OCI-LY1 (cell line): ENCODE results near the gene PLPP1.

ENCODE experiments used
- H2AFZ ChIP-seq: fragments of 200-600 bp; sonication (generic), shearing (Covaris generic); 2 replicates; pipeline ENCODE4 v1.6.0; 2014; ENCODE audit warnings: antibody characterized with exemption, mild to moderate bottlenecking, low read length
- H3F3A ChIP-seq: fragments of 200-600 bp; sonication (generic), shearing (Covaris generic); 2 replicates; pipeline ENCODE4 v1.6.0; 2014; ENCODE audit warnings: mild to moderate bottlenecking, antibody characterized with exemption, low read length, moderate library complexity; ENCODE audit not compliant: insufficient read depth
- H3K27ac ChIP-seq: fragments of 200-600 bp; sonication (generic); 2 replicates; pipeline ENCODE4 v1.5.1; 2014; ENCODE audit warnings: low read length, mixed run types, mild to moderate bottlenecking, low read depth; ENCODE audit not compliant: poor library complexity, severe bottlenecking
- H3K27me3 ChIP-seq: fragments of 200-600 bp; sonication (generic); 2 replicates; pipeline ENCODE4 v1.6.0; 2014; ENCODE audit warnings: antibody characterized with exemption, mild to moderate bottlenecking, low read length, moderate library complexity; ENCODE audit not compliant: insufficient read depth
- H3K36me3 ChIP-seq: fragments of 200-600 bp; sonication (generic); 2 replicates; pipeline ENCODE4 v1.6.1; 2014; ENCODE audit warnings: mild to moderate bottlenecking, antibody characterized with exemption, low read length, moderate library complexity, mixed read lengths; ENCODE audit not compliant: insufficient read depth
- H3K4me1 ChIP-seq: fragments of 200-600 bp; sonication (generic); 2 replicates; pipeline ENCODE4 v1.5.1; 2014; ENCODE audit warnings: mild to moderate bottlenecking, low read length, moderate library complexity; ENCODE audit not compliant: insufficient read depth, severe bottlenecking
- H3K4me2 ChIP-seq: fragments of 200-600 bp; sonication (generic), shearing (Covaris generic); 2 replicates; pipeline ENCODE4 v1.6.1; 2014; ENCODE audit warnings: low read length
- H3K4me3 ChIP-seq: fragments of 200-600 bp; sonication (generic); 2 replicates; pipeline ENCODE4 v1.5.1; 2014; ENCODE audit warnings: low read length, low read depth, mild to moderate bottlenecking, mixed read lengths; ENCODE audit not compliant: poor library complexity, severe bottlenecking
- H3K79me2 ChIP-seq: fragments of 200-600 bp; shearing (Covaris generic); 2 replicates; pipeline ENCODE4 v1.6.1; 2016; ENCODE audit warnings: mixed run types, low read length, mixed read lengths; ENCODE audit not compliant: insufficient read depth
- H3K9ac ChIP-seq: fragments of 200-600 bp; sonication (generic), shearing (Covaris generic); 2 replicates; pipeline ENCODE4 v1.6.1; 2014; ENCODE audit warnings: mild to moderate bottlenecking, low read length, mixed read lengths
- H3K9me2 ChIP-seq: fragments of 200-600 bp; sonication (generic), shearing (Covaris generic); 2 replicates; pipeline ENCODE4 v1.6.1; 2014; ENCODE audit warnings: low read depth, mild to moderate bottlenecking, low read length, mixed read lengths
- H3K9me3 ChIP-seq: fragments of 200-600 bp; shearing (Covaris generic); 2 replicates; pipeline ENCODE4 v1.6.1; 2014; ENCODE audit warnings: low read length, mixed read lengths
- H4K20me1 ChIP-seq: fragments of 200-600 bp; sonication (generic), shearing (Covaris generic); 2 replicates; pipeline ENCODE4 v1.6.0; 2016; ENCODE audit warnings: mild to moderate bottlenecking, low read length; ENCODE audit not compliant: insufficient read depth
- EZH2 ChIP-seq: fragments of 200-600 bp; sonication (generic), shearing (Covaris generic); IDR thresholded peaks from 2 replicates; pipeline ENCODE4 v1.8.0; 2017; ENCODE audit warnings: borderline replicate concordance, mixed run types, mild to moderate bottlenecking, antibody characterized with exemption, low read length, moderate library complexity, mixed read lengths
- TF ChIP-seq, protein P1 (sequence below): fragments of 200-600 bp; sonication (generic), shearing (Covaris generic); IDR thresholded peaks from 2 replicates; pipeline ENCODE4 v1.5.1; 2017; ENCODE audit warnings: mild to moderate bottlenecking, antibody characterized with exemption, low read length, moderate library complexity, mixed read lengths

Gene PLPP1

DNA sequence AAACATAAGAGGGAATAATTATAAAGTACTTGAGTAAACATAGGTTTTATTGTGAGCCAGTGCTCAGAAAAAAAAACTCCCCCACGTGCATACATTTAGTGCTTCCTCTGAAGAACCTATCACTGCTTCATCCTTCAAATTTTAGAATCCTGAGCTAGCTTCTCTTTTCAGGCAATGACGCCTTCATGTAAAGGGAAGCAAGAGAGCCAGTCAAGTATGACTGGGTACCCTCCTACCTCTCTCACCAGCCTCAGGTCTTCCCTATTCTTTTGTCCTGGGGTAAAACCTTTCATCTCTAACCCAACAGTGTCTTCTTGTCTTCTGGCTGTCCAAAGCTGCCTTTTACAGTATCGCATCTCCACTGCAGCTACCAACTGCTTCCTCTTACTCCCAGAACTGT, 32.0 kb downstream of the PLPP1 start:
- Histone ChIP-seq H3K9me3 (no peaks in the 10 kb centered on the region), H3K4me1 (no peaks in the 10 kb centered on the region), H4K20me1 (no peaks in the 10 kb centered on the region), H3K9me2 (no peaks in the 10 kb centered on the region), H2AFZ (no peak overlapping the region), H3K9ac (no peak overlapping the region), H3K4me3 (no peak overlapping the region), H3F3A (no peaks in the 10 kb centered on the region), H3K36me3 (no peaks in the 10 kb centered on the region), H3K27me3 (no peaks in the 10 kb centered on the region), H3K4me2 (no peak overlapping the region), H3K79me2 (no peaks in the 10 kb centered on the region), H3K27ac (no peak overlapping the region)
- TF ChIP-seq, protein P1, sequence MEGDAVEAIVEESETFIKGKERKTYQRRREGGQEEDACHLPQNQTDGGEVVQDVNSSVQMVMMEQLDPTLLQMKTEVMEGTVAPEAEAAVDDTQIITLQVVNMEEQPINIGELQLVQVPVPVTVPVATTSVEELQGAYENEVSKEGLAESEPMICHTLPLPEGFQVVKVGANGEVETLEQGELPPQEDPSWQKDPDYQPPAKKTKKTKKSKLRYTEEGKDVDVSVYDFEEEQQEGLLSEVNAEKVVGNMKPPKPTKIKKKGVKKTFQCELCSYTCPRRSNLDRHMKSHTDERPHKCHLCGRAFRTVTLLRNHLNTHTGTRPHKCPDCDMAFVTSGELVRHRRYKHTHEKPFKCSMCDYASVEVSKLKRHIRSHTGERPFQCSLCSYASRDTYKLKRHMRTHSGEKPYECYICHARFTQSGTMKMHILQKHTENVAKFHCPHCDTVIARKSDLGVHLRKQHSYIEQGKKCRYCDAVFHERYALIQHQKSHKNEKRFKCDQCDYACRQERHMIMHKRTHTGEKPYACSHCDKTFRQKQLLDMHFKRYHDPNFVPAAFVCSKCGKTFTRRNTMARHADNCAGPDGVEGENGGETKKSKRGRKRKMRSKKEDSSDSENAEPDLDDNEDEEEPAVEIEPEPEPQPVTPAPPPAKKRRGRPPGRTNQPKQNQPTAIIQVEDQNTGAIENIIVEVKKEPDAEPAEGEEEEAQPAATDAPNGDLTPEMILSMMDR: no peak
- no peak for TF ChIP-seq EZH2

GRCh38 chr5:55498457-55498856, 36.3 kb downstream of the PLPP1 start:
- Histone ChIP-seq H3K4me2 (no peak overlapping the region), H3K27me3 (no peaks in the 10 kb centered on the region), H3K4me1 (no peaks in the 10 kb centered on the region), H3F3A (no peaks in the 10 kb centered on the region), H3K36me3 (no peaks in the 10 kb centered on the region), H4K20me1 (no peaks in the 10 kb centered on the region), H3K9ac (no peak overlapping the region), H3K9me2 (no peaks in the 10 kb centered on the region), H3K79me2 (no peaks in the 10 kb centered on the region), H3K4me3 (no peak overlapping the region), H3K9me3 (no peaks in the 10 kb centered on the region), H3K27ac (no peak overlapping the region), H2AFZ (no peak overlapping the region)
- TF ChIP-seq, protein P1: no peak
- no peak for TF ChIP-seq EZH2

GRCh38 chr5:55497712-55498111, 37.1 kb downstream of the PLPP1 start:
- H3K4me2 ChIP-seq: no peak overlapping the region
- H3K4me1 ChIP-seq: no peaks in the 10 kb centered on the region
- no peaks in the 10 kb centered on the region for H3K79me2 ChIP-seq
- H3K36me3 ChIP-seq: no peaks in the 10 kb centered on the region
- no peaks in the 10 kb centered on the region for H3K9me3 ChIP-seq
- no peaks in the 10 kb centered on the region for H3K27me3 ChIP-seq
- no peaks in the 10 kb centered on the region for H3K9me2 ChIP-seq
- no peak overlapping the region for H3K9ac ChIP-seq
- TF ChIP-seq, protein P1: no peak
- TF ChIP-seq EZH2: no peak
- no peaks in the 10 kb centered on the region for H4K20me1 ChIP-seq
- no peak overlapping the region for H3K27ac ChIP-seq
- no peak overlapping the region for H2AFZ ChIP-seq
- H3F3A ChIP-seq: no peaks in the 10 kb centered on the region
- H3K4me3 ChIP-seq: no peak overlapping the region
